AG04450 (cell line): Measurements from ENCODE around the gene ANKRD22. TPM values are rescaled to one million over a fixed set of nuclear protein-coding genes. Genes with fewer than 3 reads are reported as not detected.
"Not testable (repeated sequence)": the region's sequence is repeated elsewhere in the genome, so short reads cannot be mapped to it uniquely, and the experiment has no call there.

Experiments
- CTCF ChIA-PET: fragments of 300-600, 350-600 bp; formaldehyde crosslinking; extraction: SDS; loops from one replicate; lab custom pipeline; 2022; ENCODE audit warnings: antibody characterized with exemption, inconsistent platforms; lab: Charles Lee
- POLR2A ChIA-PET: fragments of 350-600 bp; formaldehyde crosslinking; extraction: SDS; loops from one replicate; lab custom pipeline; 2021; ENCODE audit warnings: antibody characterized with exemption, inconsistent platforms; lab: Yijun Ruan, JAX
- DNase-seq: peaks from one replicate; pipeline ENCODE4 v3.0.0-alpha.2; 2011; ENCODE audit warnings: low read depth, low spot score
- H3K27ac ChIP-seq: one replicate; pipeline ENCODE4 v1.5.1; 2012; ENCODE audit warnings: low read depth, low read length, control low read depth
- H3K27me3 ChIP-seq: one replicate; pipeline ENCODE4 v1.6.0; 2012; ENCODE audit warnings: low read length; ENCODE audit not compliant: control insufficient read depth, insufficient read depth
- H3K4me3 ChIP-seq: 2 replicates; pipeline ENCODE4 v1.5.1; 2011; ENCODE audit warnings: mild to moderate bottlenecking, low read depth, low read length, control low read depth
- H3K9me3 ChIP-seq: 2 replicates; pipeline ENCODE4 v1.5.1; 2012; ENCODE audit warnings: low read length; ENCODE audit not compliant: control insufficient read depth, insufficient read depth
- polyA plus RNA-seq: library from polyadenylated mRNA; depleted of rRNA; stranded (reverse); fragments of >200 nt; gene quantifications from 2 replicates; pipeline ENCODE4 v1.2.3, GENCODE V29; 2011
- TF ChIP-seq, protein P1 (sequence below): IDR thresholded peaks from 2 replicates; pipeline ENCODE4 v1.5.1; 2011; ENCODE audit warnings: low read depth, low read length, control low read depth, inconsistent platforms

Gene ANKRD22
- polyA plus RNA-seq, 1 experiment, result not detected

DNA sequence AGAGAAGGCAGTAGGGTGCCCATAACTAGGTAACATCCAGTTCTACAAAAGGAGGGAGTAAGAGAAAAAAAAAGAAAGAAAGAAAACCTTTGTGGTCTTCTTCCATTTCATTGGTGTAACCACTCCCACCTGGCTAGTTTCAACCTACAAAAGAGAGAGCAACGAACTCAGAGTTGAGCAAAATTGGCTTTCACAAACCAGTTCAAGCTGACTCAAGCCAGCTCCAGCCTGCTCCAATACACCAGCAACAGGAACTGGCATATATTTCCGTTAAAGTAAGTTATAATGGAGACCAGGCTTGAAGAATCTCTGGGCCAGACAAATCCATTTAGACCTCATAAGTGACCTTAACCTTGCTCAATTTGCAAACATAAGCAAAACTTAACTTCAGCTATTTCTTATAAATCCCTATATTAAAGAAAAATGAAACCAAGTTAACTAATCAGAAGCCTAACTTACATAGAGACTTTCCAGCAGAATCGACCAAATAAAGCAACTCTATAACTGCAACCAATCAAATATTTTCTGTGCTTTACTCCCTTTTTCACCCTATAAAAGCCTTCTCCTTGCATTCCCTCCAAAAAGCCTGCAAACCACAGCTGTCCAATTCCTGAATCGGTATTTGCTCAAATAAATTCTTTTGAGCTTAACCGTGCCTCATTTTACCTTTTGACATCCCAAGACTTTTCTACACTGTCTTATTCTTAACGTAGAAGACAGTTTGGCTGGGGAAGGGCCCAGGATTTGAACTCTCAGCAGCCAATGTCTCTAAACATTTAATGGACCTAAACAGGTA, 10.1 kb downstream of the ANKRD22 start:
- H3K9me3 ChIP-seq, result no peaks in the 10 kb centered on the region
- H3K27ac ChIP-seq, result no peak overlapping the region
- H3K27me3 ChIP-seq, result no peaks in the 10 kb centered on the region
- TF ChIP-seq, protein P1, sequence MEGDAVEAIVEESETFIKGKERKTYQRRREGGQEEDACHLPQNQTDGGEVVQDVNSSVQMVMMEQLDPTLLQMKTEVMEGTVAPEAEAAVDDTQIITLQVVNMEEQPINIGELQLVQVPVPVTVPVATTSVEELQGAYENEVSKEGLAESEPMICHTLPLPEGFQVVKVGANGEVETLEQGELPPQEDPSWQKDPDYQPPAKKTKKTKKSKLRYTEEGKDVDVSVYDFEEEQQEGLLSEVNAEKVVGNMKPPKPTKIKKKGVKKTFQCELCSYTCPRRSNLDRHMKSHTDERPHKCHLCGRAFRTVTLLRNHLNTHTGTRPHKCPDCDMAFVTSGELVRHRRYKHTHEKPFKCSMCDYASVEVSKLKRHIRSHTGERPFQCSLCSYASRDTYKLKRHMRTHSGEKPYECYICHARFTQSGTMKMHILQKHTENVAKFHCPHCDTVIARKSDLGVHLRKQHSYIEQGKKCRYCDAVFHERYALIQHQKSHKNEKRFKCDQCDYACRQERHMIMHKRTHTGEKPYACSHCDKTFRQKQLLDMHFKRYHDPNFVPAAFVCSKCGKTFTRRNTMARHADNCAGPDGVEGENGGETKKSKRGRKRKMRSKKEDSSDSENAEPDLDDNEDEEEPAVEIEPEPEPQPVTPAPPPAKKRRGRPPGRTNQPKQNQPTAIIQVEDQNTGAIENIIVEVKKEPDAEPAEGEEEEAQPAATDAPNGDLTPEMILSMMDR, result no peak
- CTCF ChIA-PET, result interaction anchor here (0.6 to 9.2 kb wide), 4 partner anchors 33 to 996 kb away, joined by 4 to 467 read pairs (median 4); no protein-coding TSS in a partner anchor
- POLR2A ChIA-PET, result no interaction called here
- DNase-seq, result no peak
- no peak overlapping the region for H3K4me3 ChIP-seq

DNA sequence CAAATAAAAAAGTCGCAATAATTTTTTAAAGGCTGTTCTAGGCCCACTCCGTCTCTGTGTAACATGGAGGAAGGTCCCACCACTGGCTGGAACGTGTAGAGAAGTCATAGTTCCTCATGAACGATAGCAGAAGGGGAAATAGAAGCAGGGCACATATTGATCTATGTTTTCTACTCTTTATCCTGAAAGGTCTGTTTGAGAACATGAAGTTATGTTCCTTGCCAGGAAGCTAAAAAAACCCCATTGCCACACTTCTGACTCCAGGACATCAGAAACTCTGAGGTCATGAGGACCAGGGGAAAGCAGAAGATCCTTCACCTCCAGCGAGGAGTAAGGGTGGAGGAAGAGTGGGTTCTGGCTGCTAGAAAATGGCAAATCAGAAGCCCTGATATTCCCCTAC, 10.8 kb downstream of the ANKRD22 start:
- H3K9me3 ChIP-seq, result no peaks in the 10 kb centered on the region

DNA sequence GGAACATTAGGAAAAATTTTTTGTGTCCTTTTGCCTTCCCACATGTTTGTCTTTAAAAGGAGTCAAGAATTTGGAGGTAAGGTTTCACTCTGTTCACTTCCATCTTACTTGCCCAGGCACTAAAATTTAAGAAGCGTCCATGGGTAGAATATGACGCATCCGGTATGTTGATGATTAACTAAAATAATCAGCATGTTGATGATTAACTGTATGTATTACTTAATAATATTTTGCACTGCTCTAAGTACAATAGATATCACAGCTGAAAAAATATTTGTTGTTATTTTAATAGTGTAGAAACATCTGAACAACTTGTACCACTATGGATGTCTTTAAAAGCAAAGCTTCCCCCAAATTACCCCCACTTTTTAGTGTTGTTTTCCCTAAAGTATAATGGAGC, 11.5 kb downstream of the ANKRD22 start:
- no peaks in the 10 kb centered on the region for H3K27me3 ChIP-seq
- DNase-seq, result no peak
- no peak overlapping the region for H3K4me3 ChIP-seq
- no peaks in the 10 kb centered on the region for H3K9me3 ChIP-seq
- ChIA-PET CTCF (interaction anchor here (0.6 to 9.2 kb wide), 3 partner anchors 10 to 147 kb away, joined by 3 to 467 read pairs (median 9); no protein-coding TSS in a partner anchor), POLR2A (no interaction called here)
- no peak overlapping the region for H3K27ac ChIP-seq
- TF ChIP-seq, protein P1, result no peak

More for the DNA sequence above, 10.8 kb downstream of the ANKRD22 start:
- H3K4me3 ChIP-seq, result no peak overlapping the region
- DNase-seq, result no peak
- no peak overlapping the region for H3K27ac ChIP-seq
- ChIA-PET POLR2A (no interaction called here), CTCF (interaction anchor here (0.6 to 9.2 kb wide), 6 partner anchors 9 to 996 kb away, joined by 3 to 467 read pairs (median 4); no protein-coding TSS in a partner anchor)
- TF ChIP-seq, protein P1, result no peak
- H3K27me3 ChIP-seq, result no peaks in the 10 kb centered on the region

DNA sequence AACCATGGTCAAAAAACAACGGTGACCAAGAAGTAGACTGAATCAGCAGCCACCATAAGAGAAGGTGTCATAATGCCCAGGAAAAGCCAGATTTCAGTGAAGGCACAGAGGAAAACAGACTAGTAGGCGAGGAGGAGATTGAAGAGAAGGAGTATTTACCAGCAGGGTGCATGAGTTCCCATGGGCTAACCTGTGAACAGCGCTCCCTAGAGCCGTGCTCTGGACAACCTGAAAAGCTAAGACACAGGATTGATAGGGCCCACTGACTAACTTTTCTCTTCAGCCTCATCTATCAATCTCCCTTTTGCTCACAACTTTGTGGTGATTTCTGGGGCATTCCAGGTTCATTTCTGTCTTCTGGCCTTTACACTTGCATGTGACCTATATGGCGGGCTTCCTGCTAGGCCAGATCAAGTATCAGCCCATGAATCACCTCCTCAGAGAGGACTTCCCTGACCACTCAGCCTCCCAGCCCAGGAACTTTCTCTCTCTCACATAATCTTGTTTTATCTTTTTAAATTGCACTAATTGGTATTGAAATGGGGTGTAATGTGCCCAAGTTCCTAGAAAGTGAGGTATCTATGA, 12.8 kb downstream of the ANKRD22 start:
- DNase-seq, result no peak
- Histone ChIP-seq H3K9me3 (no peaks in the 10 kb centered on the region), H3K4me3 (no peak overlapping the region), H3K27me3 (no peaks in the 10 kb centered on the region), H3K27ac (no peak overlapping the region)
- TF ChIP-seq, protein P1, result no peak
- ChIA-PET CTCF (interaction anchor here (2.1 to 9.2 kb wide), 2 partner anchors 92 to 148 kb away, joined by 9 to 467 read pairs; no protein-coding TSS in a partner anchor), POLR2A (no interaction called here)

DNA sequence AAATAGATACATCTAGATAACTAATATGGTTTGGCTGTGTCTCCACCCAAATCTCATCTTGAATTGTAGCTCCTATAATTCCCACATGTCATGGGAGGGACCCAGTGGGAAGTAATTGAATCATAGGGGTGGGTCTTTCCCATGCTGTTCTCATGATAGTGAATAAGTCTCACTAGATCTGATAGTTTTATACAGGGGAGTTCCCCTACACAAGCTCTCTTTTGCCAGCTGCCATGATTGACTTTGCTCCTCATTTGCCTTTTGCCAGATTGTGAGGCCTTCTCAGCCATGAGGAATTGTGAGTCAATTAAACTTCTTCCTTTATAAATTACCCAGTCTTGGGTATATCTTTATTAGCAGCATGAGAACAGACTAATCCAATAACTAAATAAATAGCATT, 14.0 kb downstream of the ANKRD22 start:
- POLR2A ChIA-PET, result interaction anchor here (0.8 kb wide), 1 partner anchor 95 kb away, joined by 3 read pairs; no protein-coding TSS in a partner anchor

More for the DNA sequence above, 14.0 kb downstream of the ANKRD22 start:
- not testable (repeated sequence) for H3K27ac ChIP-seq, H3K4me3 ChIP-seq, H3K9me3 ChIP-seq, H3K27me3 ChIP-seq, DNase-seq
- CTCF ChIA-PET, result interaction anchor here (2.0 to 9.2 kb wide), 10 partner anchors 16 to 376 kb away, joined by 6 to 467 read pairs (median 24); partner anchors contain the start of gene STAMBPL1
